Nephron (organoid): Measurements from ENCODE around the gene LMX1B.
A peak's percentile ranks its signal among the peaks of the same experiment; 100 is the strongest.

ENCODE experiments used
- H3K27ac Mint-ChIP-seq, 3 experiments: 2 replicates each; pipeline ENCODE4 v1.8.0; 2020; ENCODE audit warnings: mixed read lengths in 3 of 3, mild to moderate bottlenecking in 2 of 3, moderate library complexity in 1 of 3
- H3K27me3 Mint-ChIP-seq: 2 replicates; pipeline ENCODE4 v1.8.0; 2021; ENCODE audit warnings: low read depth, mild to moderate bottlenecking, moderate library complexity, mixed read lengths
- H3K36me3 Mint-ChIP-seq: 2 replicates; pipeline ENCODE4 v1.8.0; 2020; ENCODE audit warnings: low read depth, mixed read lengths
- H3K4me1 Mint-ChIP-seq: 2 replicates; pipeline ENCODE4 v1.8.0; 2020; ENCODE audit warnings: mixed read lengths
- H3K4me3 Mint-ChIP-seq, 3 experiments: 2 replicates each; pipeline ENCODE4 v1.8.0; 2020; ENCODE audit warnings: mild to moderate bottlenecking in 3 of 3, mixed read lengths in 3 of 3, moderate library complexity in 2 of 3
- H3K9me3 Mint-ChIP-seq: 2 replicates; pipeline ENCODE4 v1.8.0; 2020; ENCODE audit warnings: mixed read lengths
- CTCF ChIP-seq, 3 experiments: fragments of 200-600 bp; sonication (generic); IDR thresholded peaks; one replicate each; pipeline ENCODE4 v1.5.0; 2021; ENCODE audit warnings: antibody characterized with exemption in 3 of 3; ENCODE audit not compliant: unreplicated experiment in 3 of 3

The LMX1B gene

GRCh38 chr9:126635661-126636439 lies 22.1 kb downstream of the LMX1B start:
- no peak overlapping the region for H3K27ac Mint-ChIP-seq
- H3K36me3 Mint-ChIP-seq, result no peaks in the 10 kb centered on the region
- TF ChIP-seq CTCF (IDR thresholded peaks at IDR 0.05; ENCODE audit: unreplicated experiment in 3 of 3), result no peak
- H3K4me1 Mint-ChIP-seq, result peaks cover 5% of the 10 kb centered on the region
- no peak overlapping the region for H3K4me3 Mint-ChIP-seq
- H3K27me3 Mint-ChIP-seq, result peaks cover 87% of the 10 kb centered on the region
- no peaks in the 10 kb centered on the region for H3K9me3 Mint-ChIP-seq

- Mint-ChIP-seq H3K27me3 (peaks cover 87% of the 10 kb centered on the region), H3K27ac (no peak overlapping the region), H3K4me3 (peak overlapping the region in 1 of 3 experiments; percentile 52), H3K36me3 (no peaks in the 10 kb centered on the region), H3K9me3 (no peaks in the 10 kb centered on the region), H3K4me1 (peaks cover 11% of the 10 kb centered on the region)
- no peak for TF ChIP-seq CTCF (IDR thresholded peaks at IDR 0.05; ENCODE audit: unreplicated experiment in 3 of 3)
Measured at GRCh38 chr9:126636983-126637798, 23.5 kb downstream of the LMX1B start.

- TF ChIP-seq CTCF (IDR thresholded peaks at IDR 0.05; ENCODE audit: unreplicated experiment in 3 of 3), result no peak
- no peaks in the 10 kb centered on the region for H3K9me3 Mint-ChIP-seq
Measured at GRCh38 chr9:126638571-126639132, 24.9 kb downstream of the LMX1B start.

GRCh38 chr9:126639318-126640000 lies 25.7 kb downstream of the LMX1B start:
- H3K27me3 Mint-ChIP-seq, result peaks cover 90% of the 10 kb centered on the region
- H3K27ac Mint-ChIP-seq, result no peak overlapping the region
- no peaks in the 10 kb centered on the region for H3K9me3 Mint-ChIP-seq
- TF ChIP-seq CTCF (IDR thresholded peaks at IDR 0.05; ENCODE audit: unreplicated experiment in 3 of 3), result no peak
- peaks cover 17% of the 10 kb centered on the region for H3K4me1 Mint-ChIP-seq
- H3K4me3 Mint-ChIP-seq, result no peak overlapping the region
- no peaks in the 10 kb centered on the region for H3K36me3 Mint-ChIP-seq

More at GRCh38 chr9:126638571-126639132, 24.9 kb downstream of the LMX1B start:
- H3K27ac Mint-ChIP-seq, result no peak overlapping the region
- peaks cover 17% of the 10 kb centered on the region for H3K4me1 Mint-ChIP-seq
- peak overlapping the region; percentile 20 to 65 (median 58) for H3K4me3 Mint-ChIP-seq
- peaks cover 90% of the 10 kb centered on the region for H3K27me3 Mint-ChIP-seq
- H3K36me3 Mint-ChIP-seq, result no peaks in the 10 kb centered on the region

- H3K27ac Mint-ChIP-seq, result no peak overlapping the region
- no peaks in the 10 kb centered on the region for H3K36me3 Mint-ChIP-seq
- no peak for TF ChIP-seq CTCF (IDR thresholded peaks at IDR 0.05; ENCODE audit: unreplicated experiment in 3 of 3)
- H3K27me3 Mint-ChIP-seq, result peaks cover 95% of the 10 kb centered on the region
- no peaks in the 10 kb centered on the region for H3K9me3 Mint-ChIP-seq
- peaks cover 17% of the 10 kb centered on the region for H3K4me1 Mint-ChIP-seq
- no peak overlapping the region for H3K4me3 Mint-ChIP-seq
Measured at GRCh38 chr9:126641118-126641851, 27.6 kb downstream of the LMX1B start.
